HL-60 (cell line): ENCODE results near the gene ATP4A.

Experiments
- DNase-seq, 2 experiments: peaks; one replicate each; pipeline ENCODE4 v3.0.0-alpha.2; 2010 to 2020; ENCODE audit warnings: low read depth in 1 of 2, low spot score in 1 of 2
- H3K27ac ChIP-seq: fragments of 250-450 bp; sonication (Bioruptor Pico); replicated peaks from 2 replicates; pipeline ENCODE4 v1.5.1; 2020; ENCODE audit warnings: mild to moderate bottlenecking, moderate library complexity
- H3K27me3 ChIP-seq: fragments of 250-450 bp; sonication (Bioruptor Pico); 2 replicates; pipeline ENCODE4 v1.5.1; 2021; ENCODE audit warnings: mild to moderate bottlenecking, moderate library complexity; ENCODE audit not compliant: insufficient read depth, poor library complexity, severe bottlenecking
- H3K4me3 ChIP-seq: replicated peaks from 2 replicates; pipeline ENCODE4 v1.5.1; 2011; ENCODE audit warnings: mild to moderate bottlenecking, control low read depth, low read length; ENCODE audit not compliant: insufficient read depth
- GABPA ChIP-seq: IDR thresholded peaks from 2 replicates; pipeline ENCODE4 v1.6.1; 2012; ENCODE audit warnings: low read depth
- POLR2AphosphoS5 ChIP-seq: IDR thresholded peaks from 2 replicates; pipeline ENCODE4 v1.6.1; 2012; ENCODE audit warnings: low read depth
- SPI1 ChIP-seq: IDR thresholded peaks from 2 replicates; pipeline ENCODE4 v1.6.1; 2012; ENCODE audit warnings: low read depth, mild to moderate bottlenecking, borderline replicate concordance
- TF ChIP-seq, protein P1 (sequence below): IDR thresholded peaks from 2 replicates; pipeline ENCODE4 v1.6.1; 2012; ENCODE audit warnings: low read depth; ENCODE audit not compliant: insufficient replicate concordance
- TF ChIP-seq, protein P2 (sequence below): IDR thresholded peaks from one replicate; pipeline ENCODE4 v1.5.1; 2011; ENCODE audit warnings: low read length, control low read depth, inconsistent platforms; ENCODE audit not compliant: insufficient read depth

The ATP4A gene

DNA sequence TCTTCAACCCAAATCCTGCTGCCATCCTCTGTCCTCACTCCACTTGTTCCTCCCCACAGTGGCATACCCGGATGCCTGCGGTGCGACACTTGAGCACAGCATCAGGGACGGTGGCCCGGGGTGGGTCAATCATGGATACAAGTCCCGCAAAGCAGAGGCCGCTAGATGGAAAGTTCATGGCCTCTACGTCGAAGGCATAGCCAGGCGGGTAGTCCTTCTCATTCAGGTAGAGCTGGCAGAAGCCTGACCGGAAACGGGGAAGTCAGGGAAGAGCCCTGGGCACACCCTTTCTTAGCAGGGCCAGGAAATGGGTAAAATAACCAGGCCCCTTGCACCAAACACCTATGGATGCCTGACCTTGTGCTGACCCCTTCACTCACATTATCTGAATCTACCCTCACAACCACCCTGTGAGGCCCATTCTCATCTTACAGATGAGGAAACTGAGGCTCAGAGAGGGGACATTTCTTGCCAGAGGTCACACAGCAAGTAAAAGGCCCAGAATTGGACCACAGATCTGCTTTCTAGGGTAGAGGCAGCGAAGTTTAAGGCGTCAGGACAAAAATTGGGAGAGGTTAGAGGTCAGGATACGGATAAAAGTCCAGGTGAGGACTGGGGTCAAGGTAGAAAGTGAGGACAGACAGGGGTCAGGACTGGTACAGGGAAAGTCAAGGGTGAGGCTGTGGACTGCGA is 6.5 kb downstream of the ATP4A start:
- no peak for DNase-seq
- no peak overlapping the region for H3K4me3 ChIP-seq
- TF ChIP-seq, protein P1, sequence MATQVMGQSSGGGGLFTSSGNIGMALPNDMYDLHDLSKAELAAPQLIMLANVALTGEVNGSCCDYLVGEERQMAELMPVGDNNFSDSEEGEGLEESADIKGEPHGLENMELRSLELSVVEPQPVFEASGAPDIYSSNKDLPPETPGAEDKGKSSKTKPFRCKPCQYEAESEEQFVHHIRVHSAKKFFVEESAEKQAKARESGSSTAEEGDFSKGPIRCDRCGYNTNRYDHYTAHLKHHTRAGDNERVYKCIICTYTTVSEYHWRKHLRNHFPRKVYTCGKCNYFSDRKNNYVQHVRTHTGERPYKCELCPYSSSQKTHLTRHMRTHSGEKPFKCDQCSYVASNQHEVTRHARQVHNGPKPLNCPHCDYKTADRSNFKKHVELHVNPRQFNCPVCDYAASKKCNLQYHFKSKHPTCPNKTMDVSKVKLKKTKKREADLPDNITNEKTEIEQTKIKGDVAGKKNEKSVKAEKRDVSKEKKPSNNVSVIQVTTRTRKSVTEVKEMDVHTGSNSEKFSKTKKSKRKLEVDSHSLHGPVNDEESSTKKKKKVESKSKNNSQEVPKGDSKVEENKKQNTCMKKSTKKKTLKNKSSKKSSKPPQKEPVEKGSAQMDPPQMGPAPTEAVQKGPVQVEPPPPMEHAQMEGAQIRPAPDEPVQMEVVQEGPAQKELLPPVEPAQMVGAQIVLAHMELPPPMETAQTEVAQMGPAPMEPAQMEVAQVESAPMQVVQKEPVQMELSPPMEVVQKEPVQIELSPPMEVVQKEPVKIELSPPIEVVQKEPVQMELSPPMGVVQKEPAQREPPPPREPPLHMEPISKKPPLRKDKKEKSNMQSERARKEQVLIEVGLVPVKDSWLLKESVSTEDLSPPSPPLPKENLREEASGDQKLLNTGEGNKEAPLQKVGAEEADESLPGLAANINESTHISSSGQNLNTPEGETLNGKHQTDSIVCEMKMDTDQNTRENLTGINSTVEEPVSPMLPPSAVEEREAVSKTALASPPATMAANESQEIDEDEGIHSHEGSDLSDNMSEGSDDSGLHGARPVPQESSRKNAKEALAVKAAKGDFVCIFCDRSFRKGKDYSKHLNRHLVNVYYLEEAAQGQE = no peak
- TF ChIP-seq SPI1 = no peak
- TF ChIP-seq, protein P2, sequence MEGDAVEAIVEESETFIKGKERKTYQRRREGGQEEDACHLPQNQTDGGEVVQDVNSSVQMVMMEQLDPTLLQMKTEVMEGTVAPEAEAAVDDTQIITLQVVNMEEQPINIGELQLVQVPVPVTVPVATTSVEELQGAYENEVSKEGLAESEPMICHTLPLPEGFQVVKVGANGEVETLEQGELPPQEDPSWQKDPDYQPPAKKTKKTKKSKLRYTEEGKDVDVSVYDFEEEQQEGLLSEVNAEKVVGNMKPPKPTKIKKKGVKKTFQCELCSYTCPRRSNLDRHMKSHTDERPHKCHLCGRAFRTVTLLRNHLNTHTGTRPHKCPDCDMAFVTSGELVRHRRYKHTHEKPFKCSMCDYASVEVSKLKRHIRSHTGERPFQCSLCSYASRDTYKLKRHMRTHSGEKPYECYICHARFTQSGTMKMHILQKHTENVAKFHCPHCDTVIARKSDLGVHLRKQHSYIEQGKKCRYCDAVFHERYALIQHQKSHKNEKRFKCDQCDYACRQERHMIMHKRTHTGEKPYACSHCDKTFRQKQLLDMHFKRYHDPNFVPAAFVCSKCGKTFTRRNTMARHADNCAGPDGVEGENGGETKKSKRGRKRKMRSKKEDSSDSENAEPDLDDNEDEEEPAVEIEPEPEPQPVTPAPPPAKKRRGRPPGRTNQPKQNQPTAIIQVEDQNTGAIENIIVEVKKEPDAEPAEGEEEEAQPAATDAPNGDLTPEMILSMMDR = no peak
- no peak for TF ChIP-seq POLR2AphosphoS5
- no peak for TF ChIP-seq GABPA
- peaks cover 11% of the 10 kb centered on the region for H3K27me3 ChIP-seq
- no peak overlapping the region for H3K27ac ChIP-seq

DNA sequence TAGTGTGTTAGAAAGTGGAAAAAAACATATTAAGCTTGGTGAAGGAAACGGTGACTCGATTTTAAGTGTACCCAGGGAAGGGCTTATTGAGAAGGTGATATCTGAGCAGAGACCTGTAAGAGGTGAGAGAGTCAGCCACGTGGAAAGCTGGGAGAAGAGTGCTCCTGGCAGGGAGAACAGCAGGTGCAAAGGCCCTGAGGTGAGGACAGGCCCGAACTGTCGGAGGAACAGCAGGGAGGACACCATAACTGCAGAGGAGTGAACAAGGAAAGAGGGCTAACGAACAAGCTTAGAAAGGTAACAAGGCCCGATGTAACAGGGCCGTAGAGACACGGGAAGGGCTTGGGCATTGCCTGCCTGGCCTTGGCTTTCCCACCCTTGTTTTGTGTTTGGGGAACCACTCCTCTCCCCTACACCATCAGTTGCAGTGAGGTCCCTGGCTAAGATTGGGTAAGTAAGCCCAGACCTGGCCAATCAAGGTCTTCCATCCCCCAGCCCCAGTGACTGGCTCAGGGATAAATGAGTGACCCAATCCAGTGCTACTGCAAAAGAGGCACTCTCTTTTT is 7.3 kb downstream of the ATP4A start:
- TF ChIP-seq, protein P1 = no peak
- TF ChIP-seq SPI1 (no peak), GABPA (no peak), POLR2AphosphoS5 (no peak)
- TF ChIP-seq, protein P2 = no peak

DNA sequence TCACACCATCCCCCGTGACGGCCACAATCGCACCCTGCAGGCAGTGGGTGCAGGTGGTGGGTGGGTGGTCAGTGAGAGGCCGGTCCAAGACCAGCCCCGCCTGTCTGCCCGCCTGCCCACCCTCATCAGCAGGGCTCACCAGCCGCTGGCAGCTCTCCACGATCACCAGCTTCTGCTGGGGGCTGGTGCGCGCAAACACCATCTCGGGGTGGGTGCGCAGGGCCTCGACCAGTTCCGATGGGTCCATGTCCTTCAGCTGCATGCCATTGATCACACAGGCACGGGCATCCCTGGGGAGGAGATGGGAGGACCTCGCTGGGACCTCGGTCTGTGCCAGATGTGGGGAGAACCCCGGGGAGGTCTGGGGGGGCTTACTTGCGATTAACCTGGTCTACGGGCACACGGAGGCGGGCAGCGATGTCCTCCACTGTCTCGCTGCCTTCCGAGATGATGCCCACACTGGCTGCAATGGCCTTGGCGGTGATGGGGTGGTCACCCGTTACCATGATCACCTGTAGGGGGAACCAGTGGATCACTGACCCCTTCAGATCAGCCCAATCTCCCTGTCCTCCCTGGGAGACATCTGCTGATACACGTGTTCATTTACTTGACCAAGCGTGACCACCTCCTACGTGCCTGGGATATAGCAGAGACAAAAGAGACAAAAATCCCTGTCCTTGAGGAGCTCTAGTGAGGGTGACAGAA is 8.0 kb downstream of the ATP4A start:
- DNase-seq = no peak
- H3K4me3 ChIP-seq = no peak overlapping the region
- TF ChIP-seq, protein P2 = no peak
- TF ChIP-seq SPI1 (no peak), POLR2AphosphoS5 (no peak), GABPA (no peak)
- TF ChIP-seq, protein P1 = no peak
- H3K27me3 ChIP-seq = peaks cover 11% of the 10 kb centered on the region
- H3K27ac ChIP-seq = no peak overlapping the region

More for the DNA sequence above, 7.3 kb downstream of the ATP4A start:
- peaks cover 11% of the 10 kb centered on the region for H3K27me3 ChIP-seq
- DNase-seq = no peak
- no peak overlapping the region for H3K4me3 ChIP-seq
- H3K27ac ChIP-seq = no peak overlapping the region
